GM18499 (cell line): ENCODE results near the gene GLI3.

Experiments
- ATAC-seq: cut with Tn5 transposase; IDR thresholded peaks from one replicate; pipeline ENCODE4 v1.9.1; 2021; ENCODE audit warnings: moderate number of reproducible peaks; ENCODE audit not compliant: insufficient read depth, unreplicated experiment

Gene GLI3

GRCh38 chr7:42185726-42186125 lies 51.3 kb downstream of the GLI3 start:
- no peak for ATAC-seq

DNA sequence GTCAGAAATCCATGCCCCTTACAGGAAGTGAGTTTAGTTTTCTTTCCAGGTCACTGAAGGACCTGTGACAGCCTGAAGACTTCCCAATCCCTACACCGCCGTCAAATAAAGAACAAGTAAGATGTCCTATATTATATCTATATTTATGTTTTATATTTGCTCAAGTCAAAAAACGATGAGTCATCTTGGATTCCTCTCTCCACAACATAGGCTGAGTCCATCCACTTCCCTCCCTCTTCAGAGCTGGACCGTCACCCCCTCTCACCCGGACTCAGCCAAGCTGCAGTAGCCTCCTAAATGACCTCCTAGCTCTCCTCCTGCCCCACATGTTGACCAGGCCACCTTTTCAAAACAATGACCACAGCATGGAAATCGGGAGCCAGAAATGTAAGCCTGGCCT lies 53.5 kb downstream of the GLI3 start:
- no peak for ATAC-seq

DNA sequence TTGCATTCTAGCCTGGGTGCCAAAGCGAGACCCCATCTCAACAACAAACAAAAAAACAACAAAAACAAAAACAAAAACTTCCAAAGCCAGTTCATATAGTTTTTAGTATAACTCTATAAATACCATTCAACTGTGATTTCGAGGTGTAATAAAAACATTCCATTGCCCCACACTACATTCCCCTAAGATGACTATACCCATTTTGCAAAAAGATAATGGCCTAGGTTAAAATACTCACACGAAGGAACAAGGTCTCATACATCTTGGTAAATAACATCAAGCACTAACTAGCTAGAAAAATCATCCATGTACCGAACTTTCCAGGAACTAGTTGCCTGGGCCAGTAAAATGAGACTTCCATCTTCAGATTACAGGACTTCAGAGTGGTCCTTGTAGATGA lies 55.4 kb downstream of the GLI3 start:
- ATAC-seq: no peak

DNA sequence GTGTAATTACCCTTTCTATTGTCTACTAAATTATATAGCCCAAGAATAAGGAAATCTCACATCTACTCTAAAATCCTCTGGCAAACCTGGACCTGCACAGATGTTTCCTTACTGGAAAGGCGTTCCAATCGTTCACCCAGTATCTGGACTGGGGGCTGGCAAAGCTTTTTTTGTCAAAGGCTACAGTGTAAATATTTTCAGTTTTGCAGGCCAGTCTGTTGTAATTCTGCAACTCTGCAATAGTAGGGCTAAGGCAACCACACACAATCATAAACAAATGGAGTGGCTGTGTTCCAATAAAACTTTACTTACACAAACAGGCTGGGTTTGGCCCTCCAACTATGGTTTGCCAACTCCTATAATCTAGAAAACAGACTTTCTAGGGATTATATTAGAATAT lies 56.2 kb downstream of the GLI3 start:
- ATAC-seq: no peak

- no peak for ATAC-seq
Observed at GRCh38 chr7:42176724-42177101, 60.3 kb downstream of the GLI3 start.

- no peak for ATAC-seq
Observed at GRCh38 chr7:42175834-42176723, 60.9 kb downstream of the GLI3 start.

DNA sequence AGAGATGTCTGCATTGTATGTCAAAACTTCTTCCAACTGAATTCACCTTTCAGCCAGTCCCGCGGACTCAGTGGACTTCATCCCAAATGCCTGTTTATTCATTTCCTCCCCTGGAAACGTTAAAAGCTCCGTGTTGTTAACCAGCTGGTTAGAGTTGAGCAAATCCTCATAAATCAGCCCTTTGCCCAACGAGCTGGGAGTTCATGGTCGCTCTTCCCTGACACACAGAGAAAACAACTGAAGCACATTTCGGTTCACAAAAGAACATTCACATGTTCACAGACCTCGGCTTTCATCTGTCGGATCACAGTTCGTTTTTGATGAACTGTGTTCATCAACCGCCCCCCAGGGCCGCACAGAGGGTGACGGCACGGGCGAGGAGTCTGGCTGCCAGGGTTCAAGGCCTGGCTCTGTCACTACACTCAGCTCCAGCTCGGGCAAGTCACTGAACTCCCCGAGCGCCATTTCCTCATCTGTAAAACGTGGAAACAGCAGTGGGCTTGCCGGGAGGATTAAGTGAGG lies 62.6 kb downstream of the GLI3 start:
- ATAC-seq: no peak

- ATAC-seq: no peak
Observed at GRCh38 chr7:42170724-42171123, 66.3 kb downstream of the GLI3 start.

DNA sequence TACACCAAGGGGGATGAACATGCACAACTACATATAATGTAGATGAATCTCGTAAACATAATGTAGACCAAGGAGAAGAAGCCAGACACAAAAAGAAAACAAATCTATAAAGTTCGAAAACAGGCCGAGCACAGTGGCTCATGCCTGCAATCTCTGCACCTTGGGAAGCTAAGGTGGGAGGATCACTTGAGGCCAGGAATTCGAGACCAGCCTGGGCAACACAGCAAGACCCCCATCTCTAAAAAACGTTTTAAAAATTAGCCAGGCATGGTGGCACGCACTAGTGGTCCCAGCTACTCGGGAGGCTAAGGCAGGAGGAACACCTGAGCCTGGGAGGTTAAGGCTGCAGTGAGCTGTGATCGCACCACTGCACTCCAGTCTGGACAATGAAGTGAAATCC lies 68.5 kb downstream of the GLI3 start:
- no peak for ATAC-seq

- ATAC-seq: no peak
Observed at GRCh38 chr7:42167631-42168236, 69.3 kb downstream of the GLI3 start.

DNA sequence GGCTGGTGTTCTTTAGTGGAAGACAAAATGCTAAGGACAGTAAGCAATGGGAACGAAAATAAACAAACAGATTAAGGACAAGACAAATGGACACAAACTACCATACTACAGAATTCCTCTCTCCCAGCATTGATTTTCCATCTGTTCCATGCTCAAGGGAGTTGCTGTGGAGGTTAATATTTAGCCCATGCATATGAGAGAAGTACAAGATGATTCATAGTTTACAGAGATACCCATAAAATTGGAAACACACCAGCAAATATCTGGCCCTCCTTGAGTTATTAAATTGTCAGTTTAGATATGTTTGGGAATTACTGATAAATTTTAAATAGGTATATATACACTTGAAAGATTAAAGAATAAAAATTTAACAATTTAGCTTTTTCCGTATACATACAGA lies 69.8 kb downstream of the GLI3 start:
- ATAC-seq: no peak

DNA sequence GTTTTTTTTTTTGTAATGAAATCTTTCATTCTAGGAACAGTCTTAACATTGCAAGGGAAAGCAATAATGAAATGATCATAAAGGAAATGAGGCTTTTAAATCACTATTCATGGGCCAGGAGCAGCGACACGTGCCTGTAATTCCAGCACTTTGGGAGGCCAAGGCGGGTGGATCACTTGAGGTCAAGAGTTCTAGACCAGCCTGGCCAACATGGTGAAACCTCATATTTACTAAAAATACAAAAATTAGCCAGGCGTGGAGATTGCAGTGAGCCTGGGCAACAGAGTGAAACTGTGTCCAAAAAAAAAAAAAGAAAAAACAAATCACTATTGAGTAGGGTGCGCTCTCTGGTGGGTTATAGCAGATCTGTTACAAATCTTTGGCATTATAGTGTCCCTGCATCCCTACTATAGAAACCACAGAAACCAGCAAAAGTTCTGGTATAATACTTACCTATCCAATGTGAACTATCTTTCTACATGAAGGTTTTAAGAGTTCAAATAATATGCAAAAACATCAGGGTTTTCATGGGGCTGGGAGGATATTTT lies 72.1 kb downstream of the GLI3 start:
- no peak for ATAC-seq

DNA sequence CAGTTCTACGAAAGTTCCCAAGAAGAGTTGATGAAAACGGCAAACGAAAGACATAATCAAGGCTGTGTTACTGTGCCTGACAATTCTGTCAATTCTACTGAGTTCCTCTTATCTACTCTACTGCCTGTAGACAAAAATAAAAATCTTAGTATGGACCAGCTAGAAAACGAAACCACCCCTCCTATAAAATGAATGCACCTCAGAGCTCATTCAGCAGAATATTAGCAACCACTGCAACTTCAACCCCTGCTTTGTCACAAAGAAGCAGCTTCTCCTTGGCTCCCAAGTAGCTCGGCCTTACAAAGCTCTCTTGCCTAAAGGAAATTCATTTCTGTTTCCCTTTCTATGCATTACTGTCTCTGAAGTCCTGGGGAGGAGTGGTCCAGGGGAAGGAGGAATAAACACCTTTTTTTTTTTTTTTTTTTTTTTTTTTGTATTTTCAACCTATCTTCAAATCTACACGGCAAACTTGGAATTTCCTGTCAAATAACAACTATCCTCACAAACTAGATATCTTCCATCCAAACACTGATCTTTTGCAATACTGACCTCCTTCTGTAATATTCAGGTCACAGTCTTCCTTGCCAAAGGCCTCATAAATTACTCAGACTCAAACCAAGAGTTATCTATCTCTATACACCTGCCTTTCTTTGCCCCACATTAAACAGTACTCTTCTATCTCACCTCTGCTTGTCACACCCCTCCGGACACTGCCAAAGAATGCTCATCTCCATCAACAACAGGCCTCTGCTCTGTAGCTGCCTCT lies 74.3 kb downstream of the GLI3 start:
- ATAC-seq: no peak

- no peak for ATAC-seq
Observed at GRCh38 chr7:42161719-42162118, 75.3 kb downstream of the GLI3 start.

- no peak for ATAC-seq
Observed at GRCh38 chr7:42161110-42161509, 75.9 kb downstream of the GLI3 start.

DNA sequence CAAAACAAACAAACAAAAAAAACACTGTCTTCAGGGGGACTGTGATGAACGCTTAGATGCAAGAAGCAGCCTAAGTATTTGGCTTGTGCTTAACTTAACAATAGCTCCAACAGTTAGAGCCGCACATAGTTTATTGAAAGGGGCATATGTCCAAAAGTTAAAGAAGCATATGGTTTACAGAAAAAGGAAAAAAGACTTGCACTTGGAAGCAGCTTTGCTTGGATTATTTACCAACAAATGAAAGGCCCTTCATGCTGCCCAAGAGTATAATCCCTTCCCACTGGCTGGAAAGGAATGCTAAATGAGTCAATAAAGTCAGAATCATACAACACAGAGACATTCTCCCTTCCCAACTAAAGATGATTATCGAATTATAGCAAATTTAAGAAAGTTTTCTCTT lies 77.9 kb downstream of the GLI3 start:
- ATAC-seq: no peak

DNA sequence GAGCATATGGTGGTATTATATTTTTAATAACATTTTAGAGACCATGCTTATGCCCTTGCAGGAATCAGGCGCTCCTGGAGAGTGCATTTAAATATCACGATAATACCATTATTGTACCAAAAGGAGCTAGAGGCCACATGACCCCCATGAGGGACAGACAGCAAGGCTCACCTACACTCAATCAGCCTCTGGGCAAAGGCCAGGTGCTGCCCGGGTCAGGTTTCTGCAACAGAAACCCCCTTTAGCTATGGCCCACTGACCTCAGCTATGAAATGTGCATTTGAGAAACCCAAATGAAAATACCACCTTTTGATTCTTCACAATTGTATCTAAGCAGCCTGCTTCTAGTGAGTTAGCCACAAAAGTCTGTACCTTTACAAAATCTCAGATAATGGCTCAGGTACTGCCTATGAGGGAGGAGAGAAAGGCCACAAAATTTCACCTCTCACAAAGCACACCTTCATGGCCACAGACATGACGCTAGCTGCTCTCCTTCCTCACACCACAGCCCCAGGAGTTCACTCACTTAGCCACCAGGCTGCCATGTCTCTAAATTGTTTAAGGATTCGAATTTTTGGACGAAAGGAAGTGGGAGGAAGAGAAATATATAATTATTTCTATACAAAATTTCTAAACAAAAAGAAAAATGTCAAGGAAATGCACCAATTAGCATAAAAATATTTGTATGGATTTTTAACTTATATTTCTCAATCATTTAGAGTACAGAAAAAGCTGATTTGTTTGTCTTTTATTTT lies 79.9 kb downstream of the GLI3 start:
- no peak for ATAC-seq

DNA sequence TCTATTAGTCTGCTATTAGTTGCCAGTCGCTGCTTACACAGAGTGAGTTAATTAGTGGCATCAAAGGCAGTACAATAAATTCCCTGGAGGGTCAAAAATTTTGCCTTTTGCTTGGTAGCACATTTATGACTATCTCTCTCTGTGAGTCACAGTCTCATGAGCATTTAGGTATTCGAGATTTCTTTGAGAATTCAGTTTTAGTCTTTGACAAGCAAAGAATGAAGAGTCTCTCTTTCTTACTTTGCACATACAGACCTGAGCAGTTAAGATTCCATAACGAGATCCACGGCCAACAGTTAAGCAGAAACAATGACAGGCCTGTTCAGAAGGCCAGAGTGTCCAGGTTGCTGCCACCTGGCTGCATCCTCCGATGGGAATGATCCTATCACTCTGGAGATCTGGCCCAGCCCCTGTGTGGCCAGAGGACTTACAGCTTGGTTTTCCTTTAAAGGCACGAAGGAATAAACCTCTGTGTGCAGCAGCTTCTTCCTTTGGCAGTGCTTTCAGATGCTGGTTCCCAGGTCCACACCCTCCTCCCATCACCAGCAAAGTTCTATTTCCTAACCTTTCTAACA lies 80.6 kb downstream of the GLI3 start:
- no peak for ATAC-seq

- no peak for ATAC-seq
Observed at GRCh38 chr7:42155584-42156290, 81.3 kb downstream of the GLI3 start.
